ENCODE results near the gene COL25A1. TPM values are rescaled to one million over a fixed set of nuclear protein-coding genes. Genes with fewer than 3 reads are reported as not detected.

COL25A1 gene
- total RNA-seq, 1 donor from 2014 or later = 10.4 TPM

DNA sequence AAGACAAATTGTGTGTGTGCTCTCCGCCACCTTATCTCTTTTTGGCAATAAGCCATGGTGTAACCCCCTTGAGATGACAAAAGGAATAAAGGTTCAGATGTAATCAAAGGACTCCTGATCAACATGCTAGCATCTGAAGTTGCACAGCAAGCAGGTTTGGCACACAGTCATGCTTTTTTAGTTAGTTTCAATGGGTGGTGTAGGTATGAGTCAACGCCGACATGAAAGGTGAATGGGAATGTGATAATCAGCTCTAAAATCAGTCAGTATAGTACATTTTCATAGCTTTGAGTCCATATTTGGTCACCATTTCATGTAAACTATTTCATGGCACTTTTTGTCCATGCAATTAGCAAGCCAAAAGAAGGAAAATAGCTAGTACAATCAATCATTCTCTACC is 489.2 kb downstream of the COL25A1 start:
- H3K4me2 ChIP-seq (ENCODE audit: low read length) = no peak overlapping the region
- H2AFZ ChIP-seq (ENCODE audit: low read depth, low read length) = no peak overlapping the region
- TF ChIP-seq, protein P1, sequence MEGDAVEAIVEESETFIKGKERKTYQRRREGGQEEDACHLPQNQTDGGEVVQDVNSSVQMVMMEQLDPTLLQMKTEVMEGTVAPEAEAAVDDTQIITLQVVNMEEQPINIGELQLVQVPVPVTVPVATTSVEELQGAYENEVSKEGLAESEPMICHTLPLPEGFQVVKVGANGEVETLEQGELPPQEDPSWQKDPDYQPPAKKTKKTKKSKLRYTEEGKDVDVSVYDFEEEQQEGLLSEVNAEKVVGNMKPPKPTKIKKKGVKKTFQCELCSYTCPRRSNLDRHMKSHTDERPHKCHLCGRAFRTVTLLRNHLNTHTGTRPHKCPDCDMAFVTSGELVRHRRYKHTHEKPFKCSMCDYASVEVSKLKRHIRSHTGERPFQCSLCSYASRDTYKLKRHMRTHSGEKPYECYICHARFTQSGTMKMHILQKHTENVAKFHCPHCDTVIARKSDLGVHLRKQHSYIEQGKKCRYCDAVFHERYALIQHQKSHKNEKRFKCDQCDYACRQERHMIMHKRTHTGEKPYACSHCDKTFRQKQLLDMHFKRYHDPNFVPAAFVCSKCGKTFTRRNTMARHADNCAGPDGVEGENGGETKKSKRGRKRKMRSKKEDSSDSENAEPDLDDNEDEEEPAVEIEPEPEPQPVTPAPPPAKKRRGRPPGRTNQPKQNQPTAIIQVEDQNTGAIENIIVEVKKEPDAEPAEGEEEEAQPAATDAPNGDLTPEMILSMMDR (IDR thresholded peaks at IDR 0.05; ENCODE audit: insufficient read depth, low read depth, low read length) = no peak
- no peak for TF ChIP-seq EZH2 (IDR thresholded peaks at IDR 0.05; ENCODE audit: insufficient read depth, low read length)
- no peak for DNase-seq (ENCODE audit: low read depth)
- Mint-ChIP-seq H3K27ac (ENCODE audit: unreplicated experiment) (no peak overlapping the region), H3K4me3 (ENCODE audit: unreplicated experiment) (no peak overlapping the region), H3K4me1 (ENCODE audit: low read depth, unreplicated experiment) (no peaks in the 10 kb centered on the region), H3K27me3 (ENCODE audit: low read depth, unreplicated experiment) (no peaks in the 10 kb centered on the region), H3K36me3 (ENCODE audit: low read depth, unreplicated experiment) (no peaks in the 10 kb centered on the region), H3K9me3 (ENCODE audit: unreplicated experiment) (no peaks in the 10 kb centered on the region)
- no peaks in the 10 kb centered on the region for H3K79me2 ChIP-seq (ENCODE audit: insufficient read depth, low read length)
- no peaks in the 10 kb centered on the region for H3K27me3 ChIP-seq (ENCODE audit: insufficient read depth, low read length)
- no peak for FAIRE-seq
- no peak overlapping the region for H3K9ac ChIP-seq (ENCODE audit: low read length)
- H3K4me1 ChIP-seq (ENCODE audit: insufficient read depth, low read length) = no peaks in the 10 kb centered on the region
- H3K9me3 ChIP-seq (ENCODE audit: insufficient read depth, low read depth, low read length) = no peaks in the 10 kb centered on the region
- H3K4me3 ChIP-seq (ENCODE audit: insufficient read depth, low read depth, low read length) = no peak overlapping the region
- H3K36me3 ChIP-seq (ENCODE audit: insufficient read depth, low read length) = no peaks in the 10 kb centered on the region
- no peak overlapping the region for H3K27ac ChIP-seq (ENCODE audit: low read depth, low read length)
- no peaks in the 10 kb centered on the region for H4K20me1 ChIP-seq (ENCODE audit: insufficient read depth, low read length)

DNA sequence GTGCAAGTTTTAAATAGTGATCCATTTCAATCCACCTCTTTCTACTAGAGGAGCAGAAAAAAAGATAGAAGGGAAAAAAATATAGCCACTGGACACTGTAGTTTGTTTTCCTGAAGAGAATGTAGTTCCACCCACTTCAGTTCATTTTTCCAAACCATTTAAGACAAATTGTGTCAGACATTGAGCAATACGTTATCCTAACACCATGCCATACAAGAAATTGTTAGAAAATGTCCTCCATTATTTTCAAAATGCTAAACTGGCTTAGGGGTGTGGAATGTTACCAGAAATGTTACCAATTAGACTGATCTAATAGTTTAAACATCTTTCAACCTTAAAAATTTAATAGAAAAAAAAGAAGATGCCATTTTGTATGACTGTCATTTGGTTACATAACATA is 491.0 kb downstream of the COL25A1 start:
- H3K4me1 Mint-ChIP-seq (ENCODE audit: low read depth, unreplicated experiment) = no peaks in the 10 kb centered on the region
- no peak overlapping the region for H3K4me3 ChIP-seq (ENCODE audit: insufficient read depth, low read depth, low read length)
- H3K27ac ChIP-seq (ENCODE audit: low read depth, low read length) = no peak overlapping the region
- no peaks in the 10 kb centered on the region for H3K4me1 ChIP-seq (ENCODE audit: insufficient read depth, low read length)
- no peaks in the 10 kb centered on the region for H4K20me1 ChIP-seq (ENCODE audit: insufficient read depth, low read length)
- no peaks in the 10 kb centered on the region for H3K36me3 ChIP-seq (ENCODE audit: insufficient read depth, low read length)
- no peak overlapping the region for H3K9ac ChIP-seq (ENCODE audit: low read length)
- no peaks in the 10 kb centered on the region for H3K36me3 Mint-ChIP-seq (ENCODE audit: low read depth, unreplicated experiment)
- no peaks in the 10 kb centered on the region for H3K27me3 Mint-ChIP-seq (ENCODE audit: low read depth, unreplicated experiment)
- no peak overlapping the region for H2AFZ ChIP-seq (ENCODE audit: low read depth, low read length)
- no peaks in the 10 kb centered on the region for H3K9me3 Mint-ChIP-seq (ENCODE audit: unreplicated experiment)
- no peak for TF ChIP-seq EZH2 (IDR thresholded peaks at IDR 0.05; ENCODE audit: insufficient read depth, low read length)
- TF ChIP-seq, protein P1 (IDR thresholded peaks at IDR 0.05; ENCODE audit: insufficient read depth, low read depth, low read length) = no peak
- H3K27me3 ChIP-seq (ENCODE audit: insufficient read depth, low read length) = no peaks in the 10 kb centered on the region
- H3K79me2 ChIP-seq (ENCODE audit: insufficient read depth, low read length) = no peaks in the 10 kb centered on the region
- no peak overlapping the region for H3K4me3 Mint-ChIP-seq (ENCODE audit: unreplicated experiment)
- no peak overlapping the region for H3K4me2 ChIP-seq (ENCODE audit: low read length)
- DNase-seq (ENCODE audit: low read depth) (no peak), FAIRE-seq (no peak)
- H3K9me3 ChIP-seq (ENCODE audit: insufficient read depth, low read depth, low read length) = no peaks in the 10 kb centered on the region
- no peak overlapping the region for H3K27ac Mint-ChIP-seq (ENCODE audit: unreplicated experiment)

DNA sequence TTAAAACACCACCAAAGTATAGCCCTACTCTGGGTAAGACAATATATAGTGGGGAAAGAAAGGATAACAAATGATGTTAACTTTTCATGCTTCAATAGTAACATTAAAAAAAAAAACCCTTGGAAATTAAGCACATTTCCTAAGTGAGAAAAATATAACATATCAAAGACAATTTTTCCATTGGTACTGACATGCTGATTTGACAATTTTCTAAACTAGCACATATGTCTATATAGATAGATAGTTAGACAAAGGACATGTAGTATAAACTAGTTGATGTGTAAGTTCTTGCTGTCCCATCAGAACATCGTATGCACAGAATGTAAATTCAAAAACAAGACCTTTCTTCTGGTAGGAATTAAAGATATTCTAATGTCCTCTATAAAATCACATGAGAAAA is 492.4 kb downstream of the COL25A1 start:
- Mint-ChIP-seq H3K36me3 (ENCODE audit: low read depth, unreplicated experiment) (no peaks in the 10 kb centered on the region), H3K9me3 (ENCODE audit: unreplicated experiment) (no peaks in the 10 kb centered on the region), H3K27ac (ENCODE audit: unreplicated experiment) (no peak overlapping the region), H3K4me3 (ENCODE audit: unreplicated experiment) (no peak overlapping the region), H3K4me1 (ENCODE audit: low read depth, unreplicated experiment) (no peaks in the 10 kb centered on the region), H3K27me3 (ENCODE audit: low read depth, unreplicated experiment) (no peaks in the 10 kb centered on the region)
- no peak for FAIRE-seq
- TF ChIP-seq EZH2 (IDR thresholded peaks at IDR 0.05; ENCODE audit: insufficient read depth, low read length) = no peak
- TF ChIP-seq, protein P1 (IDR thresholded peaks at IDR 0.05; ENCODE audit: insufficient read depth, low read depth, low read length) = no peak
- Histone ChIP-seq H3K36me3 (ENCODE audit: insufficient read depth, low read length) (no peaks in the 10 kb centered on the region), H3K27ac (ENCODE audit: low read depth, low read length) (no peak overlapping the region), H3K9ac (ENCODE audit: low read length) (no peak overlapping the region), H3K4me2 (ENCODE audit: low read length) (no peak overlapping the region), H3K4me3 (ENCODE audit: insufficient read depth, low read depth, low read length) (no peak overlapping the region), H4K20me1 (ENCODE audit: insufficient read depth, low read length) (no peaks in the 10 kb centered on the region), H3K27me3 (ENCODE audit: insufficient read depth, low read length) (no peaks in the 10 kb centered on the region), H3K4me1 (ENCODE audit: insufficient read depth, low read length) (no peaks in the 10 kb centered on the region), H2AFZ (ENCODE audit: low read depth, low read length) (no peak overlapping the region), H3K79me2 (ENCODE audit: insufficient read depth, low read length) (no peaks in the 10 kb centered on the region), H3K9me3 (ENCODE audit: insufficient read depth, low read depth, low read length) (no peaks in the 10 kb centered on the region)
- DNase-seq (ENCODE audit: low read depth) = no peak

All from astrocyte (in vitro differentiated cells and primary cell).